Endodermal cell (in vitro differentiated cells): Measurements from ENCODE around the gene HOXC12. TPM values are rescaled to one million over a fixed set of nuclear protein-coding genes. Genes with fewer than 3 reads are reported as not detected.

Experiments
- DNase-seq: peaks from one replicate; pipeline ENCODE4 v3.0.0-alpha.2; 2017
- H3K27ac ChIP-seq: 2 replicates; pipeline ENCODE4 v1.5.1; 2013; ENCODE audit warnings: mild to moderate bottlenecking, low read depth, low read length, moderate library complexity
- H3K27me3 ChIP-seq: 2 replicates; pipeline ENCODE4 v1.6.1; 2013; ENCODE audit warnings: mild to moderate bottlenecking, low read length, moderate library complexity; ENCODE audit not compliant: insufficient read depth, control insufficient read depth, poor library complexity, severe bottlenecking
- H3K36me3 ChIP-seq: 2 replicates; pipeline ENCODE4 v1.7.0; 2013; ENCODE audit warnings: mild to moderate bottlenecking, low read length, moderate library complexity; ENCODE audit not compliant: control insufficient read depth, insufficient read depth
- H3K4me1 ChIP-seq: one replicate; pipeline ENCODE4 v1.7.0; 2013; ENCODE audit warnings: low read length; ENCODE audit not compliant: control insufficient read depth, insufficient read depth
- H3K4me3 ChIP-seq: 2 replicates; pipeline ENCODE4 v1.5.1; 2013; ENCODE audit warnings: mild to moderate bottlenecking, low read length, moderate library complexity
- H3K9ac ChIP-seq: 2 replicates; pipeline ENCODE4 v1.6.1; 2013; ENCODE audit warnings: mild to moderate bottlenecking, low read length, moderate library complexity; ENCODE audit not compliant: poor library complexity, severe bottlenecking; ENCODE audit errors: extremely low read depth
- H3K9me3 ChIP-seq: 2 replicates; pipeline ENCODE4 v1.6.1; 2013; ENCODE audit warnings: mild to moderate bottlenecking, low read length, moderate library complexity; ENCODE audit not compliant: control insufficient read depth
- H3K27ac Mint-ChIP-seq: 2 replicates; pipeline ENCODE4 v1.8.0; 2020; ENCODE audit warnings: mixed read lengths
- H3K27me3 Mint-ChIP-seq: 2 replicates; pipeline ENCODE4 v1.8.0; 2021; ENCODE audit warnings: mild to moderate bottlenecking, mixed read lengths; ENCODE audit not compliant: insufficient read depth
- H3K36me3 Mint-ChIP-seq: 2 replicates; pipeline ENCODE4 v1.8.0; 2020; ENCODE audit warnings: low read depth, mixed read lengths
- H3K4me1 Mint-ChIP-seq: 2 replicates; pipeline ENCODE4 v1.8.0; 2020; ENCODE audit warnings: mixed read lengths
- H3K4me3 Mint-ChIP-seq: 2 replicates; pipeline ENCODE4 v1.8.0; 2020; ENCODE audit warnings: mild to moderate bottlenecking, moderate library complexity, mixed read lengths
- H3K9me3 Mint-ChIP-seq: 2 replicates; pipeline ENCODE4 v1.8.0; 2020; ENCODE audit warnings: mild to moderate bottlenecking, mixed read lengths
- CTCF ChIP-seq: fragments of 200-600 bp; sonication (generic); conservative IDR thresholded peaks from 2 replicates; pipeline ENCODE4 v1.5.0; 2021; ENCODE audit warnings: antibody characterized with exemption, mild to moderate bottlenecking
- WGBS, 2 experiments: methylation state at CpG; one replicate each; pipeline versions ENCODE4 v1.1.5 to v1.1.7; 2013; ENCODE audit warnings: missing lambda C conversion rate in 2 of 2, mixed read lengths in 1 of 2; ENCODE audit not compliant: insufficient coverage in 1 of 2, insufficient read length in 1 of 2; 5-methylcytosine and 5-hydroxymethylcytosine counted together
- total RNA-seq, 2 donors: library from RNA; stranded (reverse); fragmentation: NEBNext Ultra II Directional in 1 of 2; extraction: Animal tissue kit (Norgen Biotek cat#: 25700) in 1 of 2; gene quantifications; 2 replicates in 1 of 2; 3 replicates in 1 of 2; pipeline ENCODE4 v1.2.1, GENCODE V29; 2021

The HOXC12 gene
- total RNA-seq, 2 donors from 2014 or later, result not detected

- Histone ChIP-seq H3K4me1 (no peaks in the 10 kb centered on the region), H3K9ac (no peak overlapping the region)
- 43 to 52% methylated on average over 19 to 26 of the region's 26 CpGs for WGBS, 2 experiments
Measured at GRCh38 chr12:53982648-53983567, 28.2 kb downstream of the HOXC12 start.

GRCh38 chr12:53983568-53983949 lies 28.9 kb downstream of the HOXC12 start:
- Mint-ChIP-seq H3K9me3 (peaks cover 16% of the 10 kb centered on the region), H3K4me1 (no peaks in the 10 kb centered on the region), H3K4me3 (no peak overlapping the region), H3K36me3 (no peaks in the 10 kb centered on the region), H3K27ac (no peak overlapping the region), H3K27me3 (peaks cover 100% of the 10 kb centered on the region)
- 8 to 37% methylated on average over 4 to 16 of the region's 17 CpGs for WGBS, 2 experiments
- H3K4me3 ChIP-seq, result no peak overlapping the region
- no peaks in the 10 kb centered on the region for H3K36me3 ChIP-seq
- H3K9me3 ChIP-seq, result peaks cover 8% of the 10 kb centered on the region
- H3K9ac ChIP-seq, result no peak overlapping the region
- no peak for DNase-seq
- no peak overlapping the region for H3K27ac ChIP-seq
- TF ChIP-seq CTCF, result no peak
- peaks cover 100% of the 10 kb centered on the region for H3K27me3 ChIP-seq
- H3K4me1 ChIP-seq, result no peaks in the 10 kb centered on the region

More at GRCh38 chr12:53982648-53983567, 28.2 kb downstream of the HOXC12 start:
- H3K9me3 ChIP-seq, result peaks cover 8% of the 10 kb centered on the region
- Mint-ChIP-seq H3K4me3 (no peak overlapping the region), H3K27me3 (peaks cover 100% of the 10 kb centered on the region), H3K36me3 (no peaks in the 10 kb centered on the region), H3K9me3 (peaks cover 16% of the 10 kb centered on the region), H3K4me1 (no peaks in the 10 kb centered on the region), H3K27ac (no peak overlapping the region)
- H3K4me3 ChIP-seq, result no peak overlapping the region
- peaks cover 100% of the 10 kb centered on the region for H3K27me3 ChIP-seq
- H3K27ac ChIP-seq, result no peak overlapping the region
- no peak for DNase-seq
- TF ChIP-seq CTCF, result no peak
- no peaks in the 10 kb centered on the region for H3K36me3 ChIP-seq

- no peak overlapping the region for H3K9ac ChIP-seq
Measured at GRCh38 chr12:53983950-53984572, 29.4 kb downstream of the HOXC12 start.

More at GRCh38 chr12:53983950-53984572, 29.4 kb downstream of the HOXC12 start:
- peak; percentile 68 for DNase-seq
- Histone ChIP-seq H3K9me3 (peaks cover 8% of the 10 kb centered on the region), H3K27me3 (peaks cover 100% of the 10 kb centered on the region), H3K27ac (no peak overlapping the region), H3K36me3 (no peaks in the 10 kb centered on the region), H3K4me3 (no peak overlapping the region), H3K4me1 (no peaks in the 10 kb centered on the region)
- Mint-ChIP-seq H3K4me1 (no peaks in the 10 kb centered on the region), H3K27me3 (peaks cover 100% of the 10 kb centered on the region), H3K9me3 (peaks cover 16% of the 10 kb centered on the region), H3K4me3 (no peak overlapping the region), H3K36me3 (no peaks in the 10 kb centered on the region), H3K27ac (no peak overlapping the region)
- 26 to 28% methylated on average over 18 to 30 of the region's 30 CpGs for WGBS, 2 experiments
- TF ChIP-seq CTCF, result no peak
